HL-60 (cell line): ENCODE measurements around the gene CLSTN2.

Experiments used
- POLR2AphosphoS5 ChIP-seq: IDR thresholded peaks from 2 replicates; pipeline ENCODE4 v1.6.1; 2012; ENCODE audit warnings: low read depth
- TF ChIP-seq, protein P1 (sequence below): IDR thresholded peaks from one replicate; pipeline ENCODE4 v1.5.1; 2011; ENCODE audit warnings: low read length, control low read depth, inconsistent platforms; ENCODE audit not compliant: insufficient read depth
- TF ChIP-seq, protein P2 (sequence below): IDR thresholded peaks from 2 replicates; pipeline ENCODE4 v1.6.1; 2012; ENCODE audit warnings: low read depth; ENCODE audit not compliant: insufficient replicate concordance

DNA sequence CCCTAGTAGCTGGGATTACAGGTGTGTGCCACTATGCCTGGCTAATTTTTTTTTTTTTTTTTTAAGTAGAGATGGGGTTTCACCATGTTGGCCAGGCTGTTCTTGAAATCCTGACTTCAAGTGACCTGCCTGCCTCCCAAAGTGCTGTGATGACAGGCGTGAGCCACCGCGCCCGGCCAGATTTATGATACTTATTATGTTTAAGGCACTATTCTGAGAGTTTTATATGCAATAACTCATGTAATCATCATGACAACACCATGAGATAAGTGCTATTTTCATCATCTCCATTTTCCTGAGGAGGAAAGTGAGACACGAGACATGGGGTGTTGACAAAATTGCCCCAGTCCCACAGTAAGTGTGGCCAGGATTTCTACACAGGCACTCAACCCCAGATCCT lies 376.4 kb downstream of the CLSTN2 start:
- TF ChIP-seq, protein P1, sequence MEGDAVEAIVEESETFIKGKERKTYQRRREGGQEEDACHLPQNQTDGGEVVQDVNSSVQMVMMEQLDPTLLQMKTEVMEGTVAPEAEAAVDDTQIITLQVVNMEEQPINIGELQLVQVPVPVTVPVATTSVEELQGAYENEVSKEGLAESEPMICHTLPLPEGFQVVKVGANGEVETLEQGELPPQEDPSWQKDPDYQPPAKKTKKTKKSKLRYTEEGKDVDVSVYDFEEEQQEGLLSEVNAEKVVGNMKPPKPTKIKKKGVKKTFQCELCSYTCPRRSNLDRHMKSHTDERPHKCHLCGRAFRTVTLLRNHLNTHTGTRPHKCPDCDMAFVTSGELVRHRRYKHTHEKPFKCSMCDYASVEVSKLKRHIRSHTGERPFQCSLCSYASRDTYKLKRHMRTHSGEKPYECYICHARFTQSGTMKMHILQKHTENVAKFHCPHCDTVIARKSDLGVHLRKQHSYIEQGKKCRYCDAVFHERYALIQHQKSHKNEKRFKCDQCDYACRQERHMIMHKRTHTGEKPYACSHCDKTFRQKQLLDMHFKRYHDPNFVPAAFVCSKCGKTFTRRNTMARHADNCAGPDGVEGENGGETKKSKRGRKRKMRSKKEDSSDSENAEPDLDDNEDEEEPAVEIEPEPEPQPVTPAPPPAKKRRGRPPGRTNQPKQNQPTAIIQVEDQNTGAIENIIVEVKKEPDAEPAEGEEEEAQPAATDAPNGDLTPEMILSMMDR, result no peak
- no peak for TF ChIP-seq POLR2AphosphoS5
- TF ChIP-seq, protein P2, sequence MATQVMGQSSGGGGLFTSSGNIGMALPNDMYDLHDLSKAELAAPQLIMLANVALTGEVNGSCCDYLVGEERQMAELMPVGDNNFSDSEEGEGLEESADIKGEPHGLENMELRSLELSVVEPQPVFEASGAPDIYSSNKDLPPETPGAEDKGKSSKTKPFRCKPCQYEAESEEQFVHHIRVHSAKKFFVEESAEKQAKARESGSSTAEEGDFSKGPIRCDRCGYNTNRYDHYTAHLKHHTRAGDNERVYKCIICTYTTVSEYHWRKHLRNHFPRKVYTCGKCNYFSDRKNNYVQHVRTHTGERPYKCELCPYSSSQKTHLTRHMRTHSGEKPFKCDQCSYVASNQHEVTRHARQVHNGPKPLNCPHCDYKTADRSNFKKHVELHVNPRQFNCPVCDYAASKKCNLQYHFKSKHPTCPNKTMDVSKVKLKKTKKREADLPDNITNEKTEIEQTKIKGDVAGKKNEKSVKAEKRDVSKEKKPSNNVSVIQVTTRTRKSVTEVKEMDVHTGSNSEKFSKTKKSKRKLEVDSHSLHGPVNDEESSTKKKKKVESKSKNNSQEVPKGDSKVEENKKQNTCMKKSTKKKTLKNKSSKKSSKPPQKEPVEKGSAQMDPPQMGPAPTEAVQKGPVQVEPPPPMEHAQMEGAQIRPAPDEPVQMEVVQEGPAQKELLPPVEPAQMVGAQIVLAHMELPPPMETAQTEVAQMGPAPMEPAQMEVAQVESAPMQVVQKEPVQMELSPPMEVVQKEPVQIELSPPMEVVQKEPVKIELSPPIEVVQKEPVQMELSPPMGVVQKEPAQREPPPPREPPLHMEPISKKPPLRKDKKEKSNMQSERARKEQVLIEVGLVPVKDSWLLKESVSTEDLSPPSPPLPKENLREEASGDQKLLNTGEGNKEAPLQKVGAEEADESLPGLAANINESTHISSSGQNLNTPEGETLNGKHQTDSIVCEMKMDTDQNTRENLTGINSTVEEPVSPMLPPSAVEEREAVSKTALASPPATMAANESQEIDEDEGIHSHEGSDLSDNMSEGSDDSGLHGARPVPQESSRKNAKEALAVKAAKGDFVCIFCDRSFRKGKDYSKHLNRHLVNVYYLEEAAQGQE, result no peak
